ENCODE measurements around the gene PRDM13. TPM values are rescaled to one million over a fixed set of nuclear protein-coding genes. Genes with fewer than 3 reads are reported as not detected.
"Not testable (repeated sequence)": the region's sequence is repeated elsewhere in the genome, so short reads cannot be mapped to it uniquely, and the experiment has no call there.

PRDM13 gene
- total RNA-seq, 1 donor from 2014 or later, result 13.9 TPM

- Mint-ChIP-seq H3K4me3 (ENCODE audit: unreplicated experiment) (peak overlapping the region; percentile 96), H3K4me1 (ENCODE audit: low read depth, unreplicated experiment) (peaks cover 30% of the 10 kb centered on the region), H3K27me3 (ENCODE audit: unreplicated experiment) (peaks cover 17% of the 10 kb centered on the region), H3K9me3 (ENCODE audit: unreplicated experiment) (peaks cover 23% of the 10 kb centered on the region), H3K36me3 (ENCODE audit: unreplicated experiment) (peaks cover 5% of the 10 kb centered on the region), H3K27ac (ENCODE audit: unreplicated experiment) (peak overlapping the region; percentile 91)
- peak; percentile 48 for TF ChIP-seq CTCF (IDR thresholded peaks at IDR 0.05; ENCODE audit: partially characterized antibody, unreplicated experiment)
- peak; percentile 84 for DNase-seq
Observed at GRCh38 chr6:99614430-99615186, 8.0 kb downstream of the PRDM13 start.

DNA sequence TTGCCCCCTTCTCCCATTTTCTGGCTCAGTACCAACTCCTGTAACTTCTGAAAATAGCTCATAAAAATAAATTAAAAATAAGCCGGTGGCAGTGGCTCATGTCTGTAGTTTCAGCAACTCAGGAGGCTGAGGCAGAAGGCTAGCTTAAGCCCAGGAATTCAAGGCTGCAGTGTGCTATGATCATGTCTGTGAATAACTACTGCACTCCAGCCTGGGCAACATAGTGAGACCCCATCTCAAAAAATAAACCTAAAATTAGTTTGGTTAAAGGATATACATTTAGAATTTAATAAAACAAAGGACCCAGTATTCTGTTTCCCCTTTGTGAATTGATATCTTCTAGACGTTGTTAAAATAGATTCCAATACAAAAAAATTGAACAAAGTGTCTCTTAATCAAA is 10.5 kb downstream of the PRDM13 start:
- no peak for TF ChIP-seq CTCF (IDR thresholded peaks at IDR 0.05; ENCODE audit: partially characterized antibody, unreplicated experiment)

DNA sequence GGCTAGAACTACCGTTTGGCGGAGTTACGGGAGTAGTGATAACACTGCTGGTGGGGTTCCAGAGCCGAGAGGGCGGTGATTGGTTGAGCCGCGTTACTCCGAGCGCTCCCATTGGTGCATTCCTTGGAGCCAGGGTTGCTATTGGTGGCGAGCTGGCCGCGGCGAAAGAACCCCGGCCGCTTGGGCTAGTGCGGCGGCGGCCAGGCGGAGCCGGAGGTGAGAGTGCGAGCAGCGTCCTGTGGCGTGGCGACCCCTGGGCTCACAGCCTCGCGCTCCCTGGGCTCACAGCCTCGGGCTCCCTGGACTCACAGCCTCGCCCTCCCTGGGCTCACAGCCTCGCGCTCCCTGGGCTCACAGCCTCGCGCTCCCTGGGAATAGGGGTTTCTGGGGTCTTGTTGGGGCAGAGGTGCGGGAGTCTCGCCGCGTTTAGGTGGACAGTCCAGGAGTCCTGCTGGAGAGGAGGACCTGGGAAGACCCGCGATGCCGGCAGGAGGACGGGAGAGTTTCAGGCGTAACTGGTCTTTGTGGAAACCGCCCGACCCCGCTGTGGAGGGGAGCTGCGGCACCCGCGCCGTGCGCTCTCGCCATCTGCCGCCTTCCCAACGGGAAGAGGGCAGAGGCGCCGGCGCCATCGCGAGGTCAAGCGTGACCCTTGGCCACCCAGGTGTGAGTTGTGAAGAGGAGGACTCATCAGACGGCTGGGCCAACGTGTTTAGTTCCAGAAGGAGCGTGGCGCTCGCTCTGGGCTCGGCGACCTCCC is 12.2 kb downstream of the PRDM13 start:
- peaks cover 13% of the 10 kb centered on the region for H3K36me3 Mint-ChIP-seq (ENCODE audit: unreplicated experiment)
- H3K4me3 Mint-ChIP-seq (ENCODE audit: unreplicated experiment), result peak overlapping the region; percentile 84
- peaks cover 13% of the 10 kb centered on the region for H3K27me3 Mint-ChIP-seq (ENCODE audit: unreplicated experiment)
- H3K27ac Mint-ChIP-seq (ENCODE audit: unreplicated experiment), result peak overlapping the region; percentile 82
- peak; percentile 85 for DNase-seq
- peaks cover 16% of the 10 kb centered on the region for H3K9me3 Mint-ChIP-seq (ENCODE audit: unreplicated experiment)
- peaks cover 5% of the 10 kb centered on the region for H3K4me1 Mint-ChIP-seq (ENCODE audit: low read depth, unreplicated experiment)
- no peak for TF ChIP-seq CTCF (IDR thresholded peaks at IDR 0.05; ENCODE audit: partially characterized antibody, unreplicated experiment)

More for the DNA sequence above, 10.5 kb downstream of the PRDM13 start:
- H3K4me3 Mint-ChIP-seq (ENCODE audit: unreplicated experiment), result no peak overlapping the region
- H3K4me1 Mint-ChIP-seq (ENCODE audit: low read depth, unreplicated experiment), result peaks cover 10% of the 10 kb centered on the region
- H3K27me3 Mint-ChIP-seq (ENCODE audit: unreplicated experiment), result peaks cover 18% of the 10 kb centered on the region
- DNase-seq, result no peak
- peaks cover 7% of the 10 kb centered on the region for H3K36me3 Mint-ChIP-seq (ENCODE audit: unreplicated experiment)
- no peak overlapping the region for H3K27ac Mint-ChIP-seq (ENCODE audit: unreplicated experiment)
- peaks cover 24% of the 10 kb centered on the region for H3K9me3 Mint-ChIP-seq (ENCODE audit: unreplicated experiment)

DNA sequence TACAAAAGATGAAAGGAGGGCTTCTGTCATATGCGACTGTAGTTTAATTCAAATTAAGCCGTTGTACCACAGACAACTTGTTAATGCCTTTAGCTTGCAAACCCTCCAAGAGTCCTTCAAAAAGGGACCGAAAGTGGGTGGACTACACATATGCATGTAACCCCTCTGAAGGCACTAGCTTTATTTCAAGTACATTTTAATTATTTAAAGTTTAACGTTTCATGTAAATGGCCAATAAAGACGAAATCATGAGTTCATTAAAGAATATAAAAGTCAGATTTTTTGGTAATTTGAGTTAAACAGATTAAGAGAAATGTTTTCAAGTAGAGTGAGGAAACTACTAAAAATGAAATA is 12.8 kb downstream of the PRDM13 start:
- H3K36me3 Mint-ChIP-seq (ENCODE audit: unreplicated experiment), result peaks cover 13% of the 10 kb centered on the region
- H3K4me3 Mint-ChIP-seq (ENCODE audit: unreplicated experiment), result peak overlapping the region; percentile 84
- H3K4me1 Mint-ChIP-seq (ENCODE audit: low read depth, unreplicated experiment), result peaks cover 5% of the 10 kb centered on the region
- no peak for DNase-seq
- peaks cover 16% of the 10 kb centered on the region for H3K9me3 Mint-ChIP-seq (ENCODE audit: unreplicated experiment)
- peaks cover 15% of the 10 kb centered on the region for H3K27me3 Mint-ChIP-seq (ENCODE audit: unreplicated experiment)
- TF ChIP-seq CTCF (IDR thresholded peaks at IDR 0.05; ENCODE audit: partially characterized antibody, unreplicated experiment), result no peak
- H3K27ac Mint-ChIP-seq (ENCODE audit: unreplicated experiment), result no peak overlapping the region

GRCh38 chr6:99622044-99622443 is 15.4 kb downstream of the PRDM13 start:
- not testable (repeated sequence) for DNase-seq; H3K4me1 Mint-ChIP-seq (ENCODE audit: low read depth, unreplicated experiment); H3K9me3 Mint-ChIP-seq (ENCODE audit: unreplicated experiment); H3K27ac Mint-ChIP-seq (ENCODE audit: unreplicated experiment); H3K4me3 Mint-ChIP-seq (ENCODE audit: unreplicated experiment)
- peaks cover 13% of the 10 kb centered on the region for H3K36me3 Mint-ChIP-seq (ENCODE audit: unreplicated experiment)
- peaks cover 15% of the 10 kb centered on the region for H3K27me3 Mint-ChIP-seq (ENCODE audit: unreplicated experiment)

Measured in glutamatergic neuron (in vitro differentiated cells).